SK-N-SH (cell line): Measurements from ENCODE around the gene PXMP2. TPM values are rescaled to one million over a fixed set of nuclear protein-coding genes. Genes with fewer than 3 reads are reported as not detected.
"Not testable (repeated sequence)": the region's sequence is repeated elsewhere in the genome, so short reads cannot be mapped to it uniquely, and the experiment has no call there.

Experiments
- CTCF ChIA-PET: fragments of 300-600, 350-600 bp; formaldehyde crosslinking; extraction: SDS; loops from one replicate; lab custom pipeline; 2021; lab: Yijun Ruan, JAX
- POLR2A ChIA-PET: fragments of 350-600 bp; sonication (Branson Sonifier 250); formaldehyde crosslinking; extraction: SDS; loops from one replicate; lab custom pipeline; 2020; ENCODE audit warnings: antibody characterized with exemption, inconsistent platforms; lab: Yijun Ruan, JAX
- DNase-seq: peaks from one replicate; pipeline ENCODE4 v3.0.0; 2012
- H2AFZ ChIP-seq: fragments of 200-600 bp; sonication (generic); 2 replicates; pipeline ENCODE4 v1.8.1; 2016; ENCODE audit warnings: antibody characterized with exemption, mild to moderate bottlenecking, low read depth
- H3F3A ChIP-seq: fragments of 200-600 bp; sonication (generic); replicated peaks from 2 replicates; pipeline ENCODE3; 2016; ENCODE audit warnings: antibody characterized with exemption, mild to moderate bottlenecking; ENCODE audit not compliant: insufficient read depth
- H3K27ac ChIP-seq, 2 experiments: fragments of 200-500 bp in 1 of 2; fragments of 200-600 bp in 1 of 2; sonication (Bioruptor generic) in 1 of 2; sonication (generic), shearing (Covaris generic) in 1 of 2; 2 replicates each; pipeline versions ENCODE4 v1.5.1 to v1.6.1; 2014 to 2016; ENCODE audit warnings: low read depth in 2 of 2, inconsistent platforms in 1 of 2, low read length in 1 of 2, mild to moderate bottlenecking in 1 of 2, mixed read lengths in 1 of 2
- H3K27me3 ChIP-seq: fragments of 200-600 bp; sonication (generic), shearing (Covaris generic); 2 replicates; pipeline ENCODE4 v1.6.1; 2016; ENCODE audit warnings: mixed run types; ENCODE audit not compliant: insufficient read depth
- H3K36me3 ChIP-seq, 2 experiments: fragments of 200-500 bp in 1 of 2; fragments of 200-600 bp in 1 of 2; sonication (Bioruptor generic) in 1 of 2; sonication (generic) in 1 of 2; replicated peaks in 1 of 2; 2 replicates each; pipeline versions ENCODE3 to v1.5.1; 2014 to 2016; ENCODE audit warnings: low read length in 1 of 2, mild to moderate bottlenecking in 1 of 2; ENCODE audit not compliant: insufficient read depth in 2 of 2, control insufficient read depth in 1 of 2
- H3K4me1 ChIP-seq, 2 experiments: fragments of 200-500 bp in 1 of 2; fragments of 200-600 bp in 1 of 2; sonication (Bioruptor generic) in 1 of 2; sonication (generic), shearing (Covaris generic) in 1 of 2; 2 replicates each; pipeline versions ENCODE4 v1.5.1 to v1.6.1; 2014 to 2016; ENCODE audit warnings: low read depth in 1 of 2, low read length in 1 of 2, mixed run types in 1 of 2; ENCODE audit not compliant: insufficient read depth in 2 of 2, control insufficient read depth in 1 of 2
- H3K4me2 ChIP-seq: fragments of 200-600 bp; sonication (generic), shearing (Covaris generic); 2 replicates; pipeline ENCODE4 v1.6.1; 2017; ENCODE audit warnings: mixed run types
- H3K4me3 ChIP-seq, 2 experiments: fragments of 200-500 bp in 1 of 2; fragments of 200-600 bp in 1 of 2; sonication (Bioruptor generic) in 1 of 2; sonication (generic), shearing (Covaris generic) in 1 of 2; 2 replicates each; pipeline versions ENCODE4 v1.5.1 to v1.8.1; 2014 to 2016; ENCODE audit warnings: low read depth in 2 of 2, inconsistent platforms in 1 of 2, low read length in 1 of 2, mild to moderate bottlenecking in 1 of 2, mixed read lengths in 1 of 2, moderate library complexity in 1 of 2
- H3K79me2 ChIP-seq: fragments of 200-600 bp; sonication (generic); 2 replicates; pipeline ENCODE4 v1.8.1; 2017; ENCODE audit warnings: mild to moderate bottlenecking; ENCODE audit not compliant: insufficient read depth
- H3K9ac ChIP-seq: fragments of 200-600 bp; sonication (generic); 2 replicates; pipeline ENCODE4 v1.6.1; 2017; ENCODE audit warnings: mixed run types
- H3K9me2 ChIP-seq: fragments of 200-600 bp; sonication (generic); 2 replicates; pipeline ENCODE4 v1.6.1; 2017; ENCODE audit warnings: mixed run types
- H3K9me3 ChIP-seq: fragments of 200-600 bp; sonication (generic); 2 replicates; pipeline ENCODE4 v1.6.1; 2017; ENCODE audit warnings: mixed run types, mild to moderate bottlenecking, moderate library complexity
- H4K20me1 ChIP-seq: fragments of 200-600 bp; sonication (generic); 2 replicates; pipeline ENCODE4 v1.6.1; 2017; ENCODE audit warnings: mild to moderate bottlenecking, mixed run types; ENCODE audit not compliant: insufficient read depth
- EP300 ChIP-seq, 2 experiments: IDR thresholded peaks; 2 replicates each; pipeline versions ENCODE4 v1.4.0 to v1.6.1; 2012; ENCODE audit warnings: borderline replicate concordance in 1 of 2, low read depth in 1 of 2, low read length in 1 of 2
- EZH2phosphoT487 ChIP-seq: fragments of 200-600 bp; sonication (generic); IDR thresholded peaks from 2 replicates; pipeline ENCODE4 v1.6.1; 2017; ENCODE audit warnings: low read depth, mixed run types, mild to moderate bottlenecking, antibody characterized with exemption, moderate library complexity, borderline replicate concordance
- MXI1 ChIP-seq: IDR thresholded peaks from 2 replicates; pipeline ENCODE4 v1.6.1; 2012; ENCODE audit warnings: mild to moderate bottlenecking, low read depth, low read length, improper control_type of control experiment
- PBX3 ChIP-seq: IDR thresholded peaks from 2 replicates; pipeline ENCODE4; 2012
- SMC3 ChIP-seq: IDR thresholded peaks from 2 replicates; pipeline ENCODE4 v1.6.1; 2012; ENCODE audit warnings: low read depth, low read length, improper control_type of control experiment
- USF1 ChIP-seq: IDR thresholded peaks from 2 replicates; pipeline ENCODE4 v1.4.0; 2012; ENCODE audit warnings: low read depth, borderline replicate concordance
- WGBS: methylation state at CpG from one replicate; pipeline ENCODE4 v1.1.6; 2017; ENCODE audit warnings: low lambda C conversion rate; 5-methylcytosine and 5-hydroxymethylcytosine counted together
- polyA plus RNA-seq, 3 experiments: library from polyadenylated mRNA; depleted of rRNA; stranded (reverse); fragments of >200 nt; gene quantifications; 2 replicates each; pipeline ENCODE4 v1.2.3, GENCODE V29; 2012
- small RNA-seq, 7 experiments: library from RNA; depleted of rRNA; stranded (forward); fragments of <200 nt; gene quantifications; one replicate each; pipeline ENCODE3, GENCODE V24; 2012

Gene PXMP2
- polyA plus RNA-seq, 1 of the 3 experiments (the other 2 are of a cell fraction) = 35.8 TPM

GRCh38 chr12:132748319-132748718, 60.9 kb downstream of the PXMP2 start:
- ChIA-PET CTCF (no interaction called here), POLR2A (no interaction called here)
- H3K9me3 ChIP-seq = no peaks in the 10 kb centered on the region
- H4K20me1 ChIP-seq = peaks cover 60% of the 10 kb centered on the region; the same call in 1 of the 2 replicates
- H3F3A ChIP-seq = peaks cover 4% of the 10 kb centered on the region
- H3K9me2 ChIP-seq = no peaks in the 10 kb centered on the region
- H2AFZ ChIP-seq = no peak overlapping the region
- H3K4me1 ChIP-seq = no peaks in the 10 kb centered on the region
- no peaks in the 10 kb centered on the region for H3K27me3 ChIP-seq
- H3K9ac ChIP-seq = no peak overlapping the region
- peaks cover 55 to 60% of the 10 kb centered on the region in 2 experiments for H3K36me3 ChIP-seq
- no peak overlapping the region for H3K4me3 ChIP-seq
- no peak for TF ChIP-seq MXI1
- TF ChIP-seq SMC3 = no peak
- no peak for TF ChIP-seq EZH2phosphoT487
- no peak for TF ChIP-seq PBX3
- TF ChIP-seq USF1 = no peak
- H3K79me2 ChIP-seq = peaks cover 95% of the 10 kb centered on the region
- no peak overlapping the region for H3K27ac ChIP-seq
- 91% methylated on average over 7 of the region's 10 CpGs for WGBS
- no peak overlapping the region for H3K4me2 ChIP-seq
- DNase-seq = no peak

GRCh38 chr12:132753670-132754069, 66.3 kb downstream of the PXMP2 start:
- H3K27ac ChIP-seq, DNase-seq, POLR2A ChIA-PET, H3K4me3 ChIP-seq, H3K9me3 ChIP-seq, H3K4me1 ChIP-seq, H3K9ac ChIP-seq, H3K27me3 ChIP-seq, H2AFZ ChIP-seq, H3K9me2 ChIP-seq, H3F3A ChIP-seq, H3K4me2 ChIP-seq: not testable (repeated sequence)
- peaks cover 98% of the 10 kb centered on the region for H3K79me2 ChIP-seq
- peaks cover 93% of the 10 kb centered on the region for H4K20me1 ChIP-seq
- peaks cover 27 to 61% of the 10 kb centered on the region in 2 experiments for H3K36me3 ChIP-seq
- WGBS = 96% methylated on average over 7 of the region's 7 CpGs
- CTCF ChIA-PET = interaction anchor here (4.2 kb wide), 1 partner anchor 14 kb away, joined by 24 read pairs; no protein-coding TSS in a partner anchor

- H2AFZ ChIP-seq = no peak overlapping the region
- ChIA-PET CTCF (interaction anchor here (4.2 kb wide), 1 partner anchor 14 kb away, joined by 24 read pairs; no protein-coding TSS in a partner anchor), POLR2A (no interaction called here)
- no peak overlapping the region for H3K9ac ChIP-seq
- peaks cover 26 to 63% of the 10 kb centered on the region in 2 experiments for H3K36me3 ChIP-seq
- H3K27ac ChIP-seq = no peak overlapping the region
- H3K4me2 ChIP-seq = no peak overlapping the region
- H3K4me1 ChIP-seq = no peaks in the 10 kb centered on the region
- H3K9me3 ChIP-seq = no peaks in the 10 kb centered on the region
- 95% methylated on average over 14 of the region's 14 CpGs for WGBS
- no peaks in the 10 kb centered on the region for H3K27me3 ChIP-seq
- H3K9me2 ChIP-seq = no peaks in the 10 kb centered on the region
- no peak overlapping the region for H3K4me3 ChIP-seq
- H3F3A ChIP-seq = peaks cover 2% of the 10 kb centered on the region
- H4K20me1 ChIP-seq = peaks cover 94% of the 10 kb centered on the region
- no peak for DNase-seq
- peaks cover 95% of the 10 kb centered on the region for H3K79me2 ChIP-seq
- TF ChIP-seq EP300 (IDR thresholded peaks at IDR 0.05; ENCODE audit: borderline replicate concordance in 1 of 2, low read depth in 1 of 2, low read length in 1 of 2) = no peak
Observed at GRCh38 chr12:132754160-132754932, 67.0 kb downstream of the PXMP2 start.

Small RNA genes lying within 50 kb of the gene (small RNA-seq; reads per million reads assigned to genes)
- 0 to 1.1 (median 0) reads per million in 7 experiments for gene RNA5SP379

Other genes starting within 250 kb of the PXMP2 start
- 3.3 and 5.5 TPM in 2 replicates for gene FBRSL1, start 197.4 kb upstream of the PXMP2 start, polyA plus RNA-seq (2012; rRNA removed)
- 0.44 and 1.1 TPM in 2 replicates for gene LRCOL1, start 77.0 kb upstream of the PXMP2 start, polyA plus RNA-seq (2012; rRNA removed)
- 0.03 TPM in 1 of 2 replicates, not detected in the other for gene P2RX2, start 68.8 kb upstream of the PXMP2 start, polyA plus RNA-seq (2012; rRNA removed)
- 17.8 and 20.1 TPM in 2 replicates for gene POLE, start 245 bp upstream of the PXMP2 start, polyA plus RNA-seq (2012; rRNA removed)
- 19.9 and 22.5 TPM in 2 replicates for gene PGAM5, start 23.3 kb downstream of the PXMP2 start, polyA plus RNA-seq (2012; rRNA removed)
- gene ANKLE2, start 74.2 kb downstream of the PXMP2 start, polyA plus RNA-seq (2012; rRNA removed) = 55.1 and 85.2 TPM in 2 replicates
- gene GOLGA3, start 141.3 kb downstream of the PXMP2 start, polyA plus RNA-seq (2012; rRNA removed) = 16.9 and 18.0 TPM in 2 replicates
- 31.6 and 39.3 TPM in 2 replicates for gene CHFR, start 200.0 kb downstream of the PXMP2 start, polyA plus RNA-seq (2012; rRNA removed)